ENCODE data around the gene WHRN. TPM values are rescaled to one million over a fixed set of nuclear protein-coding genes. Genes with fewer than 3 reads are reported as not detected.

WHRN gene
- total RNA-seq, 1 experiment from 2014 or later: 2.0 TPM

DNA sequence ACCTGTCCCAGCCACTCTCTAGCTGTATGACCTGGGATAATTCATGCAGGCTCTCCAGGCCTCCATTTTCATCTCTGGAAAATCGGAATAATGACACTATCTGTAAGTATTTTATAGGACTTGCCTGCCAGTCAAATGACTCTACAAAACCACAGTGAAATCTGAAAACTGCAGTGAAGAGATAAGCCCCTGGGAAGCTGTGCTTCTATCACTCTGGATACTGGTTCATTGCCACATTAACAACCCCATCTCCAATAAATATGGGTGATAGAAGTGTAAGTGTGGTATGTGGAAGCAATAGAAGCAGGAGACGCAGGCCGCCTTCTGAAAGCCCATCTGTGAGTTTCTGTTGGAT is 31.8 kb downstream of the WHRN start:
- no peak for DNase-seq (ENCODE audit: low read depth)

DNA sequence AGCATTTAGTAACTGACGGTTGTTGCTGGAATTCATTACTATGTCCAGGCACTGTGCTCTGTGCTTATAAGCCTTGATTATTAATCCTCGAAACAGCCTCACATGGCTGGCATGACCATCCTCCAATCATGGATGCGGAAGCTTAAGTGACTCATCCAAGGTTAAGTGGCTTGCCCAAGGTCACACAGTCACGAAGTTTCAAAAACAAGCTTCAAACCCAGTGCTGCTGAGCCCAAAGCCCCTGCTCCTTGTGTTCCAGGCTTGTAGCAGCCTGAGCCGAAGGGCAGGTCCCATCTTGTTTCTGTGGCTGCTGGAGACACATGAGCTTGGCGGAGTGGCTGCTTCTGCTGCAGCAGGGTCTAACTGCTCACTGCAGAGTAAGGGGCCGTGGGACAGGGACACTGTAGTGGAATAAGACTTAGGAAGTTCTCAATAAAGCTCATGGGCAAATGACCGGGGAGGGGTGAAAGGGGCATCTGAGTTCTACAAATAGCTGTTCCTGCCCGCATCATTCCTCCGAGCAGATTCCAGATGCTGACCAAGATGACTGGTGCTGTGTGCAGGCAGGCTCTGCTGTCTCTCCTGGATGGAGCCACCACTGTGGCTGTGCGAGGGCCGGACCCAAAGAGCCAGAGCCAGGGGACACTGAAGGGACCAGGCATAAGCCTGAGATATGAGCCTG is 32.4 kb downstream of the WHRN start:
- no peak for DNase-seq (ENCODE audit: low read depth)

DNA sequence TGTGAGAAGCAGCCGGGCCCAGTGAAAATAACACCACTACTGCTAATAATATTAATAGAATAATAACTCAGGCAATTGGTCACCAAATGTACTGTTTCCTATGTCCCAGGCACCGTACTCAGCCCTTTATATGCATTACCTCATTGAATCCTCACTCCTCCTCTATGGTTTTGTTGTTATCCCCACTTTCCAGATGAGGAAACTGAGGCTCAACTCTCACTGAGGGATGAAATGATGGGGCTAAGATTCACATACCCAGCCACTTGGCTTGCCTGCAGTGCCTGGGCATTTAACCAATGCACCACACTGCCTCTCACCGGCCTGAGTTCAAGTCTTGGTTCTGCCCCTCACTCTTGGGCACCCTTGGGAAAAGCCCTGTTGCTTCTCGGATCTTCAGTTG is 34.1 kb downstream of the WHRN start:
- DNase-seq (ENCODE audit: low read depth): no peak

DNA sequence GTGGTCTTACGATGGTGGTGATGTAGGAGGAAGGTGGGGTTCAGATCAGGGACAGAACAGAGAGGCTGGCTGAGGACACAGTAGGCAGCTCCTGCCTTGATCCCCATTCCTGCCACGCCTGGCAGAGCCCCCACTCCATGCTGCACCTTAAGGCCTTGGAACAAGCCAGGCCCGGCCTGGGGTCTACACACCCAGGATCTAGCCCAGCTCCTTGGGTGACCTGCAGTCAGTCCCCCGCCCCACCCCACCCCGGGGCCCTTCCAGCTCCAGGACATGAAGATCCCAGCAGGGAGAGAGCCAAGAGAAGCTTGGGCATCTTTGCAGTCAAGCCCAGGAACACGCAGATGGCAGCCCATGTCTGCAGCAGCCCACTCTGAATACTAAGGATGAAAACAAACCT is 34.7 kb downstream of the WHRN start:
- DNase-seq (ENCODE audit: low read depth): no peak

DNA sequence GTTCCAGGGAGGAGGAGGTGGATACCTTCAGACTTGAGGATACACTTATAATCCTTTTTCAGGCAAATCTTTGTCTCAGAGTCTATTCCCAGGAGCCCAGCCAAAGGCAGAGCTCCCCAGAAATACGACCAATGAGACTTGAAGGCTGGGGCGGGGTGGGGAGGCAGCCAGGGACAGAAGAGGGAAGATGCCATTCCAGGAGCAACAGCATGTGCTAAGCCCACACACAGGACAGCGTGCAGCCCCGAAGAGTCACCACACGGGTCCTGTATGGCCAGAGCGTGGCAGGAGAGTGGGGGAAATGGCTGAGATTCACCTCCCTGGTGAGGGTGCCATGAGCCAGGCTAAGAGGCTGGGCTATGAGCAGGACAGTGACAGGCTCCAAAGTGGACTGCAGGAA is 35.2 kb downstream of the WHRN start:
- no peak for DNase-seq (ENCODE audit: low read depth)

GRCh38 chr9:114469091-114469853 is 36.0 kb downstream of the WHRN start:
- no peak for DNase-seq (ENCODE audit: low read depth)

- DNase-seq (ENCODE audit: low read depth): no peak
Measured at GRCh38 chr9:114467910-114468309, 37.4 kb downstream of the WHRN start.

- no peak for DNase-seq (ENCODE audit: low read depth)
Measured at GRCh38 chr9:114467226-114467750, 38.0 kb downstream of the WHRN start.

GRCh38 chr9:114465906-114466900 is 39.1 kb downstream of the WHRN start:
- DNase-seq (ENCODE audit: low read depth): no peak

DNA sequence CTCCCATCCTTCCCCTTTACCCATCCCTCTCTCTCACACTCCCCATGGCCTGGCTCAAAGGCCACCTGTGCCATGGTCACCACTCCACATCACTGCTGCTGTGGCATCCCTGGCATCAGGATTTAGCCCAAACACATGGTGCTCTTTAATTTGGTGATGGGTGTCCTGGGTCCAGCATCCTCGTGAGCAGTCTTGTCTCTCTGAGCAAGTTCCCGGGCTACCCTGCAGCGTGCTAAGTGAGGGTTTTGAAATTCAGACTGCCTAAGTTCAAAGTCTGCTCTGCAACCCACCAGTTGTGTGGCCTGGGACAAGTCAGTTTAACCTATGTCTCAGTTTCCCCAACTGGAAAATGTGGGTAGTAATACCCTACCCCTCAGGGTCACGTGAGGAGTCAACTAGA is 39.9 kb downstream of the WHRN start:
- no peak for DNase-seq (ENCODE audit: low read depth)

DNA sequence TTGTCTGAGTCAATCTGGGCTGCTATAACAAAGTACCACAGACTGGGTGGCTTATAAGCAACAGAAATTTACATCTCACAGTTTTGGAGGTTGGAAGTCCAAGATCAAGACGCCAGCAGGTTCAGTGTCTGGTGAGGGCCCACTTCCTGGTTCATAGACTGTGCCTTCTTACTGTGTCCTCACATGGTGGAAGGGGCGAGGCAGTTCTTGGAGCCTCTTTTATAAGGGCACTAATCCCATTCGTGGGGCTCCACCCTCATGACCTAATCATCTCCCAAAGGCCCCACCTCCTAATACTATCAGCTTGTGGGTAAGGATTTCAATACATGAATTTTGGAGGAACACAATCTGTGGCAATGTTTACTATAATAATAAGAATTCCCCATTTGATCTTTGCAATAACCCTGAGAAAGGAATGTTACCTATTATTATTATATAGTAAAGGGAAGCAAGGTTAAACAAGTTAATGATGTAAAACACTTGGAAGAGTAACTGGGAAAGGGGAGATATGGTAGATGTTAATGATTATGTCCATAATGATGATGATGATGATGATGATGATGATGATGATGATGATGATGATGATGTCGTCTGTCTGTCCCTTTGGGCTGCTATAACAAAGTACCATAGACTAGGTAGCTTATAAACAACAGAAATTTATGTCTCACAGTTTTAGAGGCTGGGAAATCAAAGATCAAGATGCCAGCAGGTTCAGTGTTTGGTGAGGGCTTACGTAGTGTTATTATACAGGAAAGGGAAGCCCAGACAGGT is 40.8 kb downstream of the WHRN start:
- DNase-seq (ENCODE audit: low read depth): no peak

- no peak for DNase-seq (ENCODE audit: low read depth)
Measured at GRCh38 chr9:114462791-114463190, 42.5 kb downstream of the WHRN start.

GRCh38 chr9:114461468-114461867 is 43.8 kb downstream of the WHRN start:
- no peak for DNase-seq (ENCODE audit: low read depth)

DNA sequence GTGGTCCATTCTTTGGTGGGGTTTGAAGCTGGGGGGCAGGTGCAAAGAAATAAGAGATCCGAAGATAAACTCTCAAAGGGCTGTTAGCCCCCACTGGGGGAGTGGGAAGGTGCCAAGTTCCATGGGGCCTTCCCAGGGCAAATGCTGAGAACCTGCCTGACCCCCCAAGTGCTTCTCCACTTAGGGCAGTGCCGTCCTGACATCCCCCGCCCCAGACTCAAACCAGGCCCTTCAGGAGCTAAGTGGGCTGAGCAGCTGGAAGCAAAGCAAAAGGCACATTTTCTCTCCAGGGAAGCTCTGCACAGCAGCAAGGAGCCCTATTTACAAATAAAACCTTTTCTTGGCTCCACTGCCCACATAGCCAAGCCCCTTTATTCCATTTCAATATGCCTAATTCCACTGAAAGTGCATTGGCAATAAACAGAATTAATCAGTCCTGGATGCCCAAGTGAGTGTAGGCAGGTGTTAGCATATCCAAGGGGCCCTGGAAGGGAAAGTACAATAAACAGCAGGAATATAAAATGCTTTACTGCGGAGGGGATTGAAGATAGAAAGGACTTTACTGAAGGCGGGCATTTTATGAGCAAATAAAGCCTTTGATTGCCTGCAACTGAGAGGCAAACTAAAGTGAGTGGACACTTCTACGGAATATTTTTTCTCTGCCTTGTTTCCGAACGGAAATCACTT is 44.6 kb downstream of the WHRN start:
- DNase-seq (ENCODE audit: low read depth): no peak

DNA sequence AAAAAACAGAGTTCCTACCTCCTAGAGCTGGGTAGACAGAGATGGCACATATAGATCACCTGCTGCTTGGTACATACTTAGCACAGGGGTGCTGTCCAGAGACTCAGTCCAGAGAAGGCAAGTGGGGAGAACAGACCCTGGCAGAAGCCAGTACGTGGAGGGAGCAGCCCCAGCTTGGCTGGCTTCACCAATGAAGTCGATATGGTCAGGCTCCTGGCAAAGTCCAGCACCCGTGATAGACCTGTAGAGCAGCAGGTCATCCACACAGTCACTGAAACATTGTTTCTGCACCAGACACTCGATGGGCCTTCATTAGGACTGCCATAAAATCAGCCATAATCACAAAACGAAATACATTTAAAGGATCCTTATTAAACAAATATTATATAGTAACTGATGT is 45.8 kb downstream of the WHRN start:
- no peak for DNase-seq (ENCODE audit: low read depth)

DNA sequence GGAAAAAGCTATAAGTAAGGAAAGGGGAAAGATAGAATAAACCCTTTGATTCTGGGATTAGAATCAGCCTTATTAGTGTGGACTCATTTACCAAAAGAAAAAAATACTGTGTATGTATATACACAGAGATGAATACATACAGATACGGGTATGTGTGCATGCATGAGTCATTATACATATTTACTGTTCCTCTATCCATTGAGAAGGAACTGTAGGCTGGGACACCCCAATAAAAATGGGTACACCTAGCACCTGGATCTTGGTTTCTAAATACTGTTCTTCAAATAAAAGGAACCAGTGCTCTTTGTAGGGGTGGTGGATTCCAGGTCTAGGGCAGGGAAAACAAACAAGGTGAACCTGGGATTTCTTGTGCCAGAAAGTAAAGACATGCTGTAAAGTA is 48.3 kb downstream of the WHRN start:
- DNase-seq (ENCODE audit: low read depth): no peak

DNA sequence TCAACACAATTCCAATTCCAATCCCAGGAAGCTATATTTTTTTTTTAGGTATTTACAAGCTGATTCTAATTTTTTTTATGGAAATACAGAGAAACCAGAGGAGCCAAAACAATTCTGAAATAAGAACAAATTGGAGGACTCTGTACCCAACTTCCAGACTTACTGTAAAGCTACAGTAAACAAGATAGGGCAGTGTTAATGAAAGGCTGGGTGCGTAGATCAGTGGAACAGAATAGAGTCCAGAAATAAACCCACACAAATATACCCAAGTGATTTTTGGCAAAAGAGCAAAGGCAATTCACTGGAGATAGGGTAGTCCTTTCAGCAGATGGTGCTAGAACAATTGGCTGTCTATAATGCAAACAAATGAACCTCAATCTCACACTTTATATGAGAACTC is 50.6 kb downstream of the WHRN start:
- DNase-seq (ENCODE audit: low read depth): no peak

DNA sequence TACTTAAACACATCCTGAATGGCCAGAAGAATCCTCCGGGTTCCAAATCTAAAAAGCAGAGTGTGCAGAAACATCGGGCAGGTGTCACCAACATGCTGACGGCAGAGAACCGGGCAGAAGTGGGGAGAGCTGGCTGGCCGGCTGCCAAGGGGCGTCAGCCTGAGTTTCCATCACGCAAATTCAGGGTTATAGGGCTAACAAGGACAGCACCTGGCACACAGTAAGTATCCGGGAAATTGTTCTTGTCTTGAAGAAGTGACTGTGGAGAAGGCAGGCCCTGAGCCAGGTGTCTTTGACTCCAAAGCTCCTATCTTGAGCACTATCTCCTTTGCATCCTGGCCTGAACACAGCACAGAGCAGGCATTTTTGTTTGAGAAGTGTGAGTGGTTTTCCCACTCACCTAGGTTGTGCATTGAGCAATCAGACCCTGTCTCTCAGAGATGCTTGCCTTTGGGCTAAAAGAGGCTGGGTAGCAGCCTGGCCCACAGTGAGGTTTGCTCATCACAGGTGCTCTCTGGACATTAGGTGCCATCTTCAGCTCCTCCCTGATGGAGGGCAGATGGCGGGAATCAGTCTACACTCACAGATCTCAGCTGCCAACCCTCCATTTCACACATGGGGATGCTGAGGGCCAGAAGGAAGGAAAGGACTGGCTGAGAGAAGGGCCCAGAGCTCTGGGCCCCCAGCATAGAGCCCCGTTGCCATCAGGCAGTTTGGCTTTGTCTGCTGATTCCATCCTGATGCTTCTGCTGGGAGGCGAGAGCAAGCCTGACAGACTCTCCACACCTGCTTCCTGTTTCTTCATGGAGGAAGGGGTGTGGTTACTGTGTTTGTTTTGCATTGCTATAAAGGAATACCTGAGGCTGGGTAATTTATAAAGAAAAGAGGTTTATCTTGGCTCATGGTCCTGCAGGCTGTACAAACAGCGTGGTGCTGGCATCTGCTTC is 52.8 kb downstream of the WHRN start:
- DNase-seq (ENCODE audit: low read depth): no peak

- no peak for DNase-seq (ENCODE audit: low read depth)
Measured at GRCh38 chr9:114451707-114452031, 53.6 kb downstream of the WHRN start.

All from HT1080 (cell line).